Measurements from ENCODE around the gene PCNX4.

Gene PCNX4

DNA sequence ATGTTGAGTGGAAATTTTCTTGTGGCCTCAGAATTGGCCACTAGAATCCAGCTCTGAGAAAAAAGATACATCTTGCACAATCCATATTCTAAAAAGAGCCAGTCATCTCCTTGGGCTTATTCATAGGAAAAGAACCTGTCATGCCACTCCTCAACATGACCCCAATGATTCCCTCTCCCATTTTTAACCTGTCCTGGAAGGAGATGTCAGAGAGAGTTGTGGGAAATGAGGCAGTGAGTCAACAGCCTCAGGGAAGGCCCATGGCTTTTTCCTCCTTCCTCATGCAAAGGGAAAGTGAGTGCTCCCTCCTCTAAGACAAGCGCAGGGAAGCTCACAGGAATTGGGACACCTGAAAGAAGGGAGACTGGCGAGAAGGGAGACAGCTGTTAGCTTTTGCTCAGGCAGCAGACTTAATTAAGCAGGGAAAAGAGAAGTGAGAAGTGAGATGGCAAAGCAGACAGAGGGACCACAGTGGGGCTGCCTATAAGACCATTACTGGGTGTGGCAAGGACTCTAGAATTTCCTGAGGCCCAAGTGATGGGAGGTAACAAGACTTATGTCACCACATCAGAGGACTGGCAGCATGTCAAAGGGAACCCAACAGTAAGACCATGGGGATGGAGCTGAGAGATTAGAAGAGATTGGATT lies 83.7 kb downstream of the PCNX4 start:
- no peak for DNase-seq

DNA sequence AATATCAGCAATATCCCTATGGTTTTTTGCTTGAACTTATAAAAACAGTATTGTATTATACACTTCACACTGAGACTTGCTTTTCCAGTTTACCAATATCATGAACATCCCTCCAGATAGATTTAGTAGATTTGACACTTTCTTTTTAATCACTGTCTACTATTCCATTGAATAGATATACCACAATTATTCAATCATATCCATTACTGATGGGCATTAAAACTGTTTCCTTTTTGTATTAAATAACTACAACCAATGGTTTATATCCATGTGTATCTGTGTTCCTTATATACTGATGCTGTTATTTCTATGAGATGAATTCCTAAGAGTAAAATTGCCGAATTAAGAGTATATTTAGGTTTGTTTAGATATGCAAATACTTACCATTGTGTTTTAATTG lies 86.4 kb downstream of the PCNX4 start:
- no peak for DNase-seq

DNA sequence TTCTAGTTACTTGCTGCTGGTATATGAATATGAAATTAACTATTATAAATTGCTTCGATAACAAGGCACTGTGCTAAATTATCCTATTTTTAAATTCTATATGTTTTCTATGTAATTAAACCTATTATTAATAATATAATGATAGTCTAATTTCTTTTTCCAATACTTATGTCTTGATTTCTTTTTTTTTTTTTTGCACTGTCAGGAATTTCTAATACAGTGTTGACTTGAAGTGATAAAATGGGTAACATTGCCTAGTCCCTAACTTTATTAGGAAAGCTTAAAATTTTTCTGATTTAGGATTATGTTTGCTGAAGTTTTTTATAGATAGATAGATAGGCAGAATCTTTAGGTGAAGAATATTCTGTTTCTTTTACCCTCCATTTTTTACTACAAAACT lies 87.1 kb downstream of the PCNX4 start:
- DNase-seq = no peak

DNA sequence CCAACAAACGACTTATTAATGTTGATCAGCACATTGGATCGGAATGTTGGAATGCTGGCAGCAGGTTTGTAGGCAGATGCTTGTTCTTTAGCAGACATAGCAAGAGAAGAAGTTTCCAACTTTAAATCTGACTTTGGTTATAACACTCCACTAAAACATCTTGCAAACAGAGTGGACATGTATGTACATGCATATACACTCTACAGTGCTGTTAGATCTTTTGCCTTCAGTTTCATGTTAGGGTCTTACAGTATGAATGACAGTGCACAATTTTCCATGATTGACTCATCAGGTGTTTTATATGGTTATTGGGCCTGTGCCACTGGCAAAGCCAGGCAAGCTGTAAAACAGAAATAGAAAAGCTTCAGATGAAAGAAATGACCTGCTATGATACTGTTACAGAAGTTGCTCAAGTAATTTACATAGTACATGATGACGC lies 87.7 kb downstream of the PCNX4 start:
- no peak for DNase-seq

DNA sequence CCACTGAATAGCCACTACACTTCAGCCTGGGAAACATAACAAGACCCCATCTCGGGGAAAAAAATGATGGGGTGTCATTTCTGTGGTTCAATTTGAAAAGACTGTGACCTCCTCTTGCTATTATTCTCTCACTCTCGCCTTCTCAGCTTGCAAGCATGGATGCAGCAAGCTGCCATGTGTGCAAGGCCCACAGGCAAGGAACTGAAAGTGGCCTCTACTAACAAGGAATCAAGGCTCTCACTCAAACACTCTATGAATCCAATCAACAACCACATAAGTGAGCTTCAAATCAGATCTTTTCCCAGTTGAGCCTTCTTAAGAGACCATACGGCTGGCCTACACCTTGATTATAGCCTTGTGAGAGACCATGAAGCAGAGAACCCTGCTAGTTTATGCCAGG lies 91.4 kb downstream of the PCNX4 start:
- no peak for DNase-seq

DNA sequence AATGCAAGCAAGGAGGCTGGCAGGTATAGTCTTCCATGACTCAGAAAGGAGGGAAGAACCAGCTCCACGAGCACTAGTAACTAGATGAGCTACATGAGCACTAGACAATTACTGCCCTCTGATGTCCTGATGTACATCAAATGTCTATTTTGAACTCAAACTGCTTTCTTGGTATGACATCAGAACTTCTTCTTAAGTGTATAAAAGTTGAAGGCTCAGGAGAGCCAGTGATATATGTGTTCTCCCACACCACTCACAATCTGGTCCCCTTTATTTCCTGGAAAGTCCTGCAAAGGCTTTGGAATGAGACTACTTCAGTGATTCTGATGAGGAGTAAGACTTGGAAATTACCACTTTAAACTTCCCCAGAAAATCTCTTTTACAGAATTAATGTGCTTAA lies 92.0 kb downstream of the PCNX4 start:
- DNase-seq = peak; percentile 47

DNA sequence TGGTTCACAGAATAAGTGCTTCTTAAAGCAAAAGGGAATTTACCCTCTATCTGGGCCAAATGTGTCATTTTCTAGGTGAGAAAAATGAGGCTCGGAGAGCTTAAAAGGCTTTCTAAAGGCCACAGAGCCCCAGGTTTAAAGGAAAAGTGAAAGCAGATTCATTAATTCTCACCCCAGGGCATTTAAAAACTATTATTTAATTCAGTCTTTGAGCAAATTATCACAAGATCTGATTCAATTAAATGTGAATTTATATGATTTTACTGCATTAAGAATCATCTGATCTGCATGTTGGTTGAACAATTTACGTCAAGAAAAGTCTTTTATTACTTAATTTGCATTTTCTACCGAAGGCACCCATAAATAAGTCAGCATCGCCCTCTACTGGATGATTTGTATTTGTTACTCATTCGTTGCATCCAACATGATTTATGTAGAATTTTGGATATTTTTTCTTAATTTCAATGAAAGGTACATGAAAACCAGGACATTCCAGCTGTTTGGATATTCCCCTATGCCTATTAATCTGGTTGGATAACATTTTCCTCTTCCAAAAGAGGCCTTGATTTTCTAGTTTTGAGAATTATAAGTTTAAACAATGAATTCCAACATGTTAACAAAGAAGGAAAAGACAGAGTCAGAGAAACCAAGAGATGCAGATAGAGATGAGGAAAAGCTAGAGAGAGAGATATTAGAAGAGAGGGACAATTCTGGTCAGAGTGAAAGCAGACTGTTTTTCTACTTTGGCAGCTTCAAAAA lies 92.6 kb downstream of the PCNX4 start:
- DNase-seq = peak; percentile 96

DNA sequence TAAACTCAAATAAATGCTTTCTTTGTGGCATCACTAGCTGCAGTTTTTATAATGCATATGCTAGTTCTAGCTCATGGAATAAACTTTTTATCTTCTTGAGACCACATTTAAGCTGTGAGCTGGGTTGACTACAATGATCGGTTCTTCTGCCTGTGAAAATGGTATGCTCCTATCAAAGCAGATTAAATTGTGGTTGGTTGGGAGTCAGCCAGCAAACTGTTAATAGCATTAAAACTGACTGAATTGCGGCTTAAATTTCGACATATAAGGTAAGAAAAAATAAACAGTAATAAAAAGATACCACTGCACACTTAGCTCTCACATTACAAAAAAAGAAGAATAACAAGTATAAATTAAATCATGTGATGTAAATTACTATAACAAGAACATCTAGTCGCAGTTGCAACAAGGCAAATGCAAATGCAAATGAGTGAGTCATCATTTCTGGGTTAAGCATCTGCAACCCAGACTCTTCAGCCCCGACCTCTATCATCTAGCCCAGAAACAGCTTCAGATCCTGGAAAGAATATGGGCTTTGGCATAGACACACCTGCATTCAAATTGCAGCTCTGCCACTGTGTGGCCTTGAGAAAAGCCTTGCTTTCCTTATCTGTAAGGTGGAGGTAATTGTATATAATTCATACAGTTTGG lies 93.3 kb downstream of the PCNX4 start:
- peak; percentile 66 for DNase-seq

DNA sequence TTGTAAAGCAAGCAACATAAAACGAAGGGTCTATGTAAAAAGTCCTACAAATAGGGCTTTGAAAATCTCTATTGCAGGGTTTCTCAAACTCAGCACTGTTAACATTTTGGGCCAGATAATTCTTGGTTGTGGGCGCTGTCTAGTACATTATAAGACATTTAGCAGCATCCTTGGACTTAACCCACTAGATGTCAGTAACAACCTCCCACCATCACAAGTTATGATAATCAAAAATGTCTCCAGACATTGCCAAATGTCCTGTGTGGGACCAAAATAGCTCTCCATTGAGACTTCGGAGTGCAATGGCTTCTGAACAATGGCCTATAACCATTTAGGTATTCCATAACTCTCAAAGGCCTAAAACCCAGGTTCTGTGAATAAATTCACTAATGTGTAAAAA lies 96.4 kb downstream of the PCNX4 start:
- peak; percentile 70 for DNase-seq

DNA sequence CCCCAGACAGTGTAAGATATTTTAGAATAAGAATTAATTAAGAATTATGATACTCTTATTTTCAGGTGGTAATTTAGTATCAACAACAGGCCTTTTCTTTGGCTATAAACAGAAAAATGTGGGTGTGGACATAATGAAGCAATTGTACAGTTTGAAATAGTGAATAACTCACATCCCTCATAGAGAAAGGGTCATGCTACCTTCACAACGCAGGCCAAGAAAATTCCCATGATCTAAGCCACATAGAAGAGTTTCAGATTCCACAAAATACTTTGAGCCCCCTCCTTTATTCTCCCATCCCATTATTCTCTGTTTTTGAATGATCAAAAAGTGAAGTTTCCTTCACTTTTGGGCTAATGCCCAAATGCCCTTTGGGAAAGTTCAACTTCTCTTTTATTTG lies 97.0 kb downstream of the PCNX4 start:
- no peak for DNase-seq

DNA sequence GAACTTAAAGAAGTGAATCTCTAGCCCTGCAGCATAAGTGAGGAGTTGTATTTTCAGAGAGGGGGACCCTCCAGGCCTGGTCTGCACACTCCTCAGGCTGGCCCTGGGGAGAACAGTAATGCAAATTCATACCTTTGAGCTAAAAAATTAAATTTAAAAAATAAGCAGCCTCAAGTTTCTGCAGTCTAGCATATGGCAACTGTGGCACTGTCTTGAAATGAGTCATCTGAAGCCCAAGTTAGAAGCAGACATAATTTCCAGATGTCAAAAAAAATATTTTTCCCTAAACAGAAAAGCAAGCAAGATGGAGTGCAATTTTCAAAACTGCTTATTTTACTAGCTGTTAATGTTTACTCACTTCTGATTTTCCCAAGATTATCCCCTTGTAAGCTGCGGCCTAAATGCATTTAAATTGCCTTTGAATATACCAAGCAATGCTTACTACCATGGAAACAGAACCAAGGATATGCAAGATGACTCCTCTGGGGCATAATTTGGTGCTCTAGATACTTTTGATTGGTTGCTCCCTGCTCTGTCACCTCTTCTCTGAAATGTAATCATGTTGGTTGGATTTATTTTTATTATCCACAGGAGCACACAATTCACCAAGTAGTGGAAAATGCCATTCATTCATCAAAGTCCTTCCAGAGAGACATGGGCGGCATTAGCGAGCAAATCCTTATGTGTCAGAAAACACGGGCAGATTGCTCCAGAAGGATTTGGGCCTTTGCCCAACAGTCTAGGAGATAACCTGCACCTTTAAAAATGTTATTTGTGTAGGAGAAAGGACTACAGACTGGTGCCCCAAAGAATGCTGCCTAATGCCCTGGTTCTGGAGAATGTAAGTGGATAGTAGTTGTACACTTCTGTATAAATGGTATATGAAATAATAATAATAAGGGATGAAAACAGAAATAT lies 98.5 kb downstream of the PCNX4 start:
- no peak for DNase-seq

DNA sequence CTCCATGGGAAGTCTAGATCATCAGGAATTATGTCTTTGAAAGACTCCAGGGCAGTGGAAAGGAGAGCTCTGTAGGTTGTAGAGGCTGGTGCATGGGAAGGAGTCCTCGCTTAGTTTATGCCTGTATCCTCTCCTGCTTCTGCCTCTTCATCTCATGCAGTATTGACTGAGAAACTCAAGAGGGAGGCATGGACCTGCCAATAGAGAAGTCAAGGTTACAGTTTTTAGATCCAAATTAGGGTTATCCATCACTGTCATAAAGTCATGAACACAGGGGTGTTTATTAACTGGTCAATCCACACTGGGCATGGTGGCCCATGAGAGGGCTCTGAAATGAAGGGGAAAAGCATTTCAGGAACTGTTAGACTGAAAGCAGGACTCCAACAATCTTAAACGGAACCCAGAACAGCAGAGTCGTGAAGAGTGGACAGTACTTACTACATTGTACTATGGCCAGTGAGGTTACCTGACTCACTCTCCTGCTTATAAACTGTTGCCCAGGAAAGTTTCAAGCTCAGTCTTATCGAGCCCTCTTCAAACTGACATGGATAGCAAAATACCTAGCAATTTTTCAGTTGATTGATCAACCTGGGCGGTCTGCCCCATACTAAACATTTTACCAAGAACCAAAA lies 103.6 kb downstream of the PCNX4 start:
- DNase-seq = peak; percentile 75

DNA sequence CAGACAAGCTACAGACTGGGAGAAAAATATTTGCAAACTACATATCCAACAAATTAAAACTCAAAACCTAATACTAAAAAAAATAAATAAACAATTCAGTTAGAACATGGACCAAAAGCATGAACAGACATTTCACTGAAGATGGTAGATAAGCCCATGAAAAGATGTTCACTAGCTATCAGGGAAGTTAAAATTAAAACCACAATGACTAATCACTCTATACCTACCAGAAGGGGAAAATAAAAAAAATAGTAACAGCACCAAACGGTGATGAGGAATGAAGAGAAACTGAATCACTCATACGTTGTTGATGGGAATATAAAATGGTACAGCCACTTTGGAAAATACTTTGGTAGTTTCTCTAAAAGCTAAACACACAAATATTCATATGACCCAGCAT lies 104.6 kb downstream of the PCNX4 start:
- DNase-seq = peak; percentile 93

DNA sequence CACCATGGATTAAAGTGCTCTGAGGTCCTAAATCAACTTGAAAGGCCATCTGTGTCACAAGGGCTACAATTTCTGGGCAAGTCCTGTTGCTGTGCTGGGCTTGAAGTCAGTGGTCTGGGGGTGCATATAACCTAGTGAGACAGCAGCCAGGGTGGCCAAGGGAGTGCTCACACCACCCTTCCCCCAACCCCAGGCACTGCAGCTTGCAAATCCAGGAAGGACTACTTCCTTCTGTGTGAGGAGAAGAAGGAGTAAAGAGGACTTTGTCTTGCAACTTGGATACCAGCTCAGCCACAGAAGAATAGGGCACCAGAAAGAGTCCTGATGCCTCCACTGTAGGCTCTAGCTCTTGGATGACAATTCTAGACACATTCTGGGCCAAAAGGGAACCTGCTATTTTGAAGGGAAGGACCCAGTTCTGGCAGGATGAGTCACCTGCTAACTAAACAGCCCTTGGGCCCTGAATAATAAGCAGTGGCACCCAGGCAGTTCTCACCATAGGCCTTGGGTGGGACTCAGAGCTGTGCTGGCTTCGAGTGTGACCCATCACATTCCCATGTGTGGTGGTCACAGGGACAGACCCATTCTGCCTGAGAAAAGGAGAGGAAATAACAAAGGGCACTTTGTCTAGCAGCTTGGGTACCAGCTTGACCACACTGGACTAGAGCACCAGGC lies 106.0 kb downstream of the PCNX4 start:
- DNase-seq = peak; percentile 24

DNA sequence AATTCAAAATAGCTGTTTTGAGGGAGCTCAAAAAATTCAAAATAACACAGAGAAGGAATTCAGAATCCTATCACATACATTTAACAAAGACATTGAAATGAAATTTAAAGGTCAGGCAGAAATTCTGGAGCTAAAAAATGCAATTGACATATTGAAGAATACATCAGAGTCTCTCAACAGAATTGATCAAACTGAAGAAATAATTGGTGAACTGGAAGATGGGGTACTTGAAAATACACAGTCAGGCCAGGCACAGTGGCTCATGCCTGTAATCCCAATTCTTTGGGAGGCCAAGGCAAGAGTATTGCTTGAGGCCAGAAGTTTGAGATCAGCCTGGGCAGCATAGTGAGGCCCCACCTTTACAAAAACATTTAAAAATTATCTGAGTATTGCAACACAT lies 107.6 kb downstream of the PCNX4 start:
- DNase-seq = no peak

DNA sequence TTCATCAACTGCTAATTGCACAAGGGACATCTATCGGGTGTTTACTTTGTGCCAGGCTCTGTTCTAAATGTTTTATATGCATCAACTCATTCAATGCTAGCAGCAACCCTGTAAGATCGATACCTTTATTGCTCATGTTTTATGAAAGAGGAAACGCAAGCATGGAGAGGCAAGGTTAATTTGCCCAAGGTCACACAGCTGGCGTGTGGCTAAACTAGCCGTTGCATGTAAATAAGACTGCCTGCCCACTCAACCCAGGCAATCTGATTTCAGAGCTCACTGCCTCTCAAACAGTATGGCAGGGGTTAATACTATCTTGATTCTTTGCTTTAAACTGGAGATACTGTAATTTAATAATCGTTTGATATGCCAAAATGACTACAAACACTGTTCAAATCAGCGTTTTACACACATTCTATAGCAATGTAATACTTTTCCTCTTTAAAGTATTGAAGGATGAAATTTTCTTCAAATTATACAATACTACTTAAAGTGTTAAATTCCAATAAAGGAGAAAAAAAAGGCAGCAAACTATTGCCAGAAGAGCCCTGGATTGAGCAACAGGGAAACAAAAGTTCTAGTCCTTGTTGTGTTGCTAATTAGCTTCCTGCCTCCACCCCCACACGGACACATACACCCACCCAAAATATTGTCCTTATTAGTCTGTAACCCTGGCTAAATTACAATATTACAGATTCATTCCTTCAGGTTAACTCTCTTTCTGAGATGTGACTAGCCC lies 112.5 kb downstream of the PCNX4 start:
- no peak for DNase-seq

DNA sequence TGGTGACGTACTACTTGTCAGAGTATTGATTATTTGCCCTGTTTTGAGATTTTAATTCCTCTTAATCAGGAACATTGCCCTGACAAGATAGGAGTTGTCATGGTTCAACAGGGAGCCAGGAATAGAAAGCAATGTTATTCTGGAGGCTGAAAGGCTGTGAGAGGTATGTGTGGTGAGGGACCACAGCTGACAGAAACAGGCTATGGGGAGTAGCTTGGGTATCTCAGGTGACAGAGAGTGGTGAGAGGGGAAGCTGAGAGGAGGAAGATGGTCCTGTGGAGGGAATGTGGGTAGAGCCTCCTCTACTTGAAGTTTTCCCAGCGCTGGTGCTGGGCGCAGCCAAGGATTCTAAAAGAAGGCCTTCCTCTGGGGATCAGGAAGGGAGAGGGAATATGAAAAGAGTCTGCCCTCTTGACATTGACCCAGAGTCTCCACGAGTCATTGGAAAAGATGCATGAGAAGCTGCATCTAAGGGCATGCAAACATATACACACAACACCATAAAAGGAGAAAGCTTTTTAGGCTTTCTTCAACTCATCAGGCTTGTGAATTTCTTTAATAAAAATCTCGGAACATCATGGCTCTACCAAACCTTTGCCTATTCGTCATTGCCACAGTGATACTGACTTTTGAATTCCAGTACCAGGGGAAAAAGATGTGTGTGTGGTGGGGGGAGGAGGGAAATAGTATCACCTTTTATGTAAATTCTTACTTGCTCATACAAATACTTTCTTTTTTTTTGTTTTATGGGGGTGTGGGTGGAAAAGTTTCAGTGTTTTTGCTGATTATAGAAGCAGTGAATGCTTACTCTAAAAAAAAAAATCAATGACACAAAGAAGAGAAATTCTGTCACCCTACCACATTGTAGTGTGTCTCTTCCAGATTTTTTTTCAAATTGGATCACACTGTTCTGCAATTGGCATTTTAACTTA lies 113.4 kb downstream of the PCNX4 start:
- no peak for DNase-seq

DNA sequence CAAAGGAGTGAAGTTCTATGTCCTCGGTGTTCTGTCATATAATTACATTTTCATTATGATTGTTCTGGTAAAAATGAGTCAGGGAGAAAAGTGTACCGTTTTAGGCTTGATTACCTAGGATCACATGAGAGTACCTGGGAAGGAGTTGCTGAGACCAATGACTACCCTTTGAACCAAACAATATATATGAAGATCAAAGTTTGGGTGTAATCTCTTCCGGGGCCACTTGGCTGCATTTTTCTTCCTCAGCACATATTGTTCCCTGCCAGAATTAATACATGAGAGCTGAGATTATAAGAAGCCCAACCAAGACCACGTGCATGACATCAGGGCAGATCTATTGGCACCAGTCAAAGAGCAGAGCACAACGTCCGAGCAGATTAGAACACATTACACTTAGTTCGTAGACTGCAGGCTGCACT lies 114.5 kb downstream of the PCNX4 start:
- no peak for DNase-seq

DNA sequence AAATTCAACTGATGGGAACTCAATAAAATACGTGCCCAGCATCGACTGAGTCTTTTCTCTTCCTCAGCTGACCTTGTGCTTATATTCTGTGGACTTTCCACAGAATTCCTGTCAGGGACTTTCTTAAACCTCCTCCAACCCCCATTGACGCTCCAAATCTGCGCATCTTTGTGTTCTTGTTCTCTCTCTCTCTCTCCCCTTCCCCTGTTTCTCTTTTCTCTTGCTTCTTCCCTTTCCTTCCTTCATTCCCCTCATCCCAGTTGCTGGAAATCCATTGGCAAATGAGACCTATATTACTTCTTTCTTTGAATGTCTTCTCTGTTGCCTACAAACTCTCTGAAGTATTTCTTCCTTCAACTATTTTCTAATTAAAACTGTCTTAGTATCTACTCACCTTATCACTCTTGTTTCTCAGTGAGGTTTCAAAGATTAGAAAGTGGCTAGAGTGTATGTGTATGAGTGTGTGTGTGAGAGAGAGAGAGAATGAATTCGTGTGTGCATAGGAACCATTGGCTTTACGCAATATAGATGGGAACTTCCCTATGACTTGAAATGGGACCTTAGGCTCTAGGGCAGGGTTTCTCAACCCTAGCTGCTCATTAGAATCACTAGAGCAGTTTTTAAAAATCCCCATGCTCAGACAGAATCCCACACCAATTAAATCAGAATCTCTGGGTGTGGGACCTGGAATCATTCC lies 115.3 kb downstream of the PCNX4 start:
- DNase-seq = peak; percentile 36
